H9 (cell line): ENCODE data around the gene CHN1. TPM values are rescaled to one million over a fixed set of nuclear protein-coding genes. Genes with fewer than 3 reads are reported as not detected.

Experiments
- DNase-seq: peaks from one replicate; pipeline ENCODE4 v3.0.0-alpha.2; 2017
- H2AFZ ChIP-seq: one replicate; pipeline ENCODE4 v1.6.1; 2013; ENCODE audit warnings: mild to moderate bottlenecking, low read length, control low read depth, moderate library complexity
- H2AK5ac ChIP-seq: 2 replicates; pipeline ENCODE4 v1.6.1; 2013; ENCODE audit warnings: low read length, control low read depth, mixed read lengths; ENCODE audit not compliant: insufficient read length
- H2BK120ac ChIP-seq: one replicate; pipeline ENCODE4 v1.6.1; 2013; ENCODE audit warnings: low read depth, mild to moderate bottlenecking, low read length, control low read depth, inconsistent platforms; ENCODE audit not compliant: poor library complexity, severe bottlenecking
- H2BK12ac ChIP-seq: 2 replicates; pipeline ENCODE4 v1.6.1; 2013; ENCODE audit warnings: low read length, control low read depth, mixed read lengths, low read depth; ENCODE audit not compliant: insufficient read length
- H2BK15ac ChIP-seq: 2 replicates; pipeline ENCODE4 v1.6.1; 2013; ENCODE audit warnings: low read depth, low read length, control low read depth
- H2BK20ac ChIP-seq: one replicate; pipeline ENCODE4 v1.6.1; 2013; ENCODE audit warnings: low read depth, mild to moderate bottlenecking, low read length, control low read depth, inconsistent platforms; ENCODE audit not compliant: poor library complexity, severe bottlenecking
- H2BK5ac ChIP-seq: 2 replicates; pipeline ENCODE4 v1.6.1; 2013; ENCODE audit warnings: low read length, control low read depth, mixed read lengths; ENCODE audit not compliant: insufficient read length
- H3K14ac ChIP-seq: 2 replicates; pipeline ENCODE4 v1.6.1; 2013; ENCODE audit warnings: low read length, control low read depth; ENCODE audit not compliant: insufficient read depth
- H3K18ac ChIP-seq: 2 replicates; pipeline ENCODE4 v1.6.1; 2013; ENCODE audit warnings: low read depth, mild to moderate bottlenecking, mixed read lengths, low read length, control low read depth; ENCODE audit not compliant: insufficient read length
- H3K23ac ChIP-seq: 2 replicates; pipeline ENCODE4 v1.6.1; 2013; ENCODE audit warnings: low read length, control low read depth, mixed read lengths, low read depth; ENCODE audit not compliant: insufficient read length
- H3K23me2 ChIP-seq: 2 replicates; pipeline ENCODE4 v1.6.1; 2013; ENCODE audit warnings: low read depth, mild to moderate bottlenecking, mixed read lengths, low read length, control low read depth; ENCODE audit not compliant: insufficient read length, poor library complexity, severe bottlenecking
- H3K27ac ChIP-seq: 2 replicates; pipeline ENCODE4 v1.5.1; 2013; ENCODE audit warnings: low read length, control low read depth, mixed read lengths, low read depth; ENCODE audit not compliant: insufficient read length
- H3K27me3 ChIP-seq: 2 replicates; pipeline ENCODE4 v1.6.1; 2013; ENCODE audit warnings: low read length, control low read depth, inconsistent platforms; ENCODE audit not compliant: insufficient read depth
- H3K4ac ChIP-seq: 2 replicates; pipeline ENCODE4 v1.6.1; 2013; ENCODE audit warnings: low read depth, mild to moderate bottlenecking, control low read depth, inconsistent platforms, low read length, moderate library complexity
- H3K4me1 ChIP-seq: 2 replicates; pipeline ENCODE4 v1.6.1; 2013; ENCODE audit warnings: low read length, control low read depth, inconsistent platforms; ENCODE audit not compliant: insufficient read depth
- H3K4me2 ChIP-seq: 2 replicates; pipeline ENCODE4 v1.6.1; 2013; ENCODE audit warnings: low read length, control low read depth, mixed read lengths; ENCODE audit not compliant: insufficient read length, insufficient read depth
- H3K56ac ChIP-seq: 2 replicates; pipeline ENCODE4 v1.6.1; 2013; ENCODE audit warnings: low read depth, mild to moderate bottlenecking, mixed read lengths, low read length, control low read depth; ENCODE audit not compliant: insufficient read length
- H3K79me1 ChIP-seq: 2 replicates; pipeline ENCODE4 v1.6.1; 2013; ENCODE audit warnings: low read depth, mild to moderate bottlenecking, moderate library complexity, low read length, control low read depth, inconsistent platforms; ENCODE audit not compliant: insufficient read depth, poor library complexity, severe bottlenecking
- H3K79me2 ChIP-seq: 2 replicates; pipeline ENCODE4 v1.6.1; 2013; ENCODE audit warnings: low read length, control low read depth, inconsistent platforms; ENCODE audit not compliant: insufficient read depth
- H3K9ac ChIP-seq: 2 replicates; pipeline ENCODE4 v1.6.1; 2013; ENCODE audit warnings: low read length, control low read depth, mixed read lengths; ENCODE audit not compliant: insufficient read length; ENCODE audit errors: extremely low read depth
- H3K9me3 ChIP-seq: one replicate; pipeline ENCODE4 v1.6.1; 2013; ENCODE audit warnings: low read depth, low read length, inconsistent platforms; ENCODE audit not compliant: control insufficient read depth
- H3T11ph ChIP-seq: one replicate; pipeline ENCODE4 v1.6.1; 2013; ENCODE audit warnings: mild to moderate bottlenecking, low read length, control low read depth, inconsistent platforms
- H4K20me1 ChIP-seq: one replicate; pipeline ENCODE4 v1.6.1; 2013; ENCODE audit not compliant: control insufficient read depth, insufficient read length, insufficient read depth
- H4K5ac ChIP-seq: 2 replicates; pipeline ENCODE4 v1.6.1; 2013; ENCODE audit warnings: low read depth, mild to moderate bottlenecking, mixed read lengths, low read length, control low read depth; ENCODE audit not compliant: insufficient read length
- H4K8ac ChIP-seq: replicated peaks from 2 replicates; pipeline ENCODE4 v1.6.1; 2013; ENCODE audit warnings: low read length, control low read depth, mixed read lengths, low read depth; ENCODE audit not compliant: insufficient read length
- H4K91ac ChIP-seq: 2 replicates; pipeline ENCODE4 v1.6.1; 2013; ENCODE audit warnings: low read depth, mild to moderate bottlenecking, moderate library complexity, mixed read lengths, low read length, control low read depth; ENCODE audit not compliant: insufficient read length
- H3K27ac Mint-ChIP-seq, 3 experiments: 2 replicates in 2 of 3; 3 replicates in 1 of 3; pipeline ENCODE4 v1.8.0; 2020 to 2021; ENCODE audit warnings: mixed read lengths in 3 of 3, mild to moderate bottlenecking in 1 of 3, moderate library complexity in 1 of 3
- H3K27me3 Mint-ChIP-seq: 2 replicates; pipeline ENCODE4 v1.8.0; 2021; ENCODE audit warnings: low read depth, mild to moderate bottlenecking, moderate library complexity, mixed read lengths
- H3K36me3 Mint-ChIP-seq, 3 experiments: 2 replicates in 2 of 3; 3 replicates in 1 of 3; pipeline ENCODE4 v1.8.0; 2020 to 2021; ENCODE audit warnings: low read depth in 3 of 3, mixed read lengths in 3 of 3; ENCODE audit not compliant: insufficient read depth in 1 of 3
- H3K4me1 Mint-ChIP-seq, 2 experiments: 2 replicates each; pipeline ENCODE4 v1.8.0; 2020; ENCODE audit warnings: mixed read lengths in 2 of 2
- H3K4me3 Mint-ChIP-seq, 2 experiments: 2 replicates in 1 of 2; 3 replicates in 1 of 2; pipeline ENCODE4 v1.8.0; 2020 to 2021; ENCODE audit warnings: mild to moderate bottlenecking in 2 of 2, mixed read lengths in 2 of 2, moderate library complexity in 1 of 2
- H3K9me3 Mint-ChIP-seq, 2 experiments: 2 replicates in 1 of 2; 3 replicates in 1 of 2; pipeline ENCODE4 v1.8.0; 2020; ENCODE audit warnings: mild to moderate bottlenecking in 2 of 2, mixed read lengths in 2 of 2, moderate library complexity in 1 of 2
- WGBS: extraction: QIAGEN DNeasy Blood & Tissue Kit; methylation state at CpG from one replicate; pipeline ENCODE4 v1.1.7; 2013; ENCODE audit warnings: missing lambda C conversion rate, low lambda C conversion rate, mixed read lengths; ENCODE audit not compliant: insufficient read length; ENCODE audit errors: extremely low coverage; 5-methylcytosine and 5-hydroxymethylcytosine counted together
- total RNA-seq: library from RNA; stranded (reverse); gene quantifications from 2 replicates; pipeline ENCODE4 v1.2.1, GENCODE V29; 2021
- TF ChIP-seq, protein P1 (sequence below): fragments of 200-600 bp; sonication (generic); conservative IDR thresholded peaks from 3 replicates; pipeline ENCODE4 v1.8.0; 2021; ENCODE audit warnings: antibody characterized with exemption, mild to moderate bottlenecking

Gene CHN1
- total RNA-seq, 1 experiment from 2014 or later, result 33.9 TPM

DNA sequence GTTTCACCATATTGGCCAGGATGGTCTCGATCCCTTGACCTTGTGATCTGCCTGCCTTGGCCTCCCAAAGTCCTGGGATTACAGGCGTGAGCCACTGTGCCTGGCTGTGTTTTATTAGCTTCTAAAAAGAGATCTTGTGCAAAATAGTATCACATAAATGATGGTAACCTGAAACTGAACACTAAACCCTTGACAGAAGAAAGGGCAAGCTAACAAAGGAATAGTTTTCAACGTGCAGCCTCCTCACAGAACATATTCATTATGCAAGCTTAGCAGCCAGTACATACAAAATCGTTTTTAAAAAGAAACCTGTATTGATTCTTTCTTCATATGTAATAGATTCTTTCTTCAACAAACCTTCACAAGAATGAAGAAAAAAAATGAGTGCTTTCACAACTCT is 20.6 kb downstream of the CHN1 start:
- Mint-ChIP-seq H3K27me3 (no peaks in the 10 kb centered on the region), H3K27ac (peak overlapping the region; percentile 1 to 87 (median 24); a peak in 5 of 7 replicates), H3K4me3 (no peak overlapping the region), H3K36me3 (peaks cover 0 to 10% (median 1%) of the 10 kb centered on the region in 3 experiments; a peak in 4 of 7 replicates), H3K9me3 (no peaks in the 10 kb centered on the region), H3K4me1 (peaks cover 21 to 26% of the 10 kb centered on the region in 2 experiments)
- Histone ChIP-seq H3K79me2 (peaks cover 3% of the 10 kb centered on the region; the same call in 1 of the 2 replicates), H2BK5ac (no peak overlapping the region), H3K4me1 (no peaks in the 10 kb centered on the region), H2BK20ac (no peak overlapping the region), H2BK15ac (no peak overlapping the region), H4K91ac (no peak overlapping the region), H2AFZ (no peak overlapping the region), H3K9ac (no peak overlapping the region), H3K79me1 (no peaks in the 10 kb centered on the region), H4K20me1 (no peaks in the 10 kb centered on the region), H3K27ac (no peak overlapping the region), H2BK120ac (no peak overlapping the region), H3K14ac (no peak overlapping the region), H3T11ph (no peak overlapping the region), H3K27me3 (no peaks in the 10 kb centered on the region), H2AK5ac (no peak overlapping the region), H3K23ac (no peak overlapping the region), H3K23me2 (no peaks in the 10 kb centered on the region), H3K4ac (no peak overlapping the region), H4K5ac (no peak overlapping the region), H3K4me2 (no peak overlapping the region), H3K56ac (no peak overlapping the region), H4K8ac (no peak overlapping the region), H2BK12ac (no peak overlapping the region), H3K9me3 (no peaks in the 10 kb centered on the region), H3K18ac (no peak overlapping the region)
- WGBS, result no CpG with 5 or more reads among the region's 4 CpGs
- DNase-seq, result no peak
- TF ChIP-seq, protein P1, sequence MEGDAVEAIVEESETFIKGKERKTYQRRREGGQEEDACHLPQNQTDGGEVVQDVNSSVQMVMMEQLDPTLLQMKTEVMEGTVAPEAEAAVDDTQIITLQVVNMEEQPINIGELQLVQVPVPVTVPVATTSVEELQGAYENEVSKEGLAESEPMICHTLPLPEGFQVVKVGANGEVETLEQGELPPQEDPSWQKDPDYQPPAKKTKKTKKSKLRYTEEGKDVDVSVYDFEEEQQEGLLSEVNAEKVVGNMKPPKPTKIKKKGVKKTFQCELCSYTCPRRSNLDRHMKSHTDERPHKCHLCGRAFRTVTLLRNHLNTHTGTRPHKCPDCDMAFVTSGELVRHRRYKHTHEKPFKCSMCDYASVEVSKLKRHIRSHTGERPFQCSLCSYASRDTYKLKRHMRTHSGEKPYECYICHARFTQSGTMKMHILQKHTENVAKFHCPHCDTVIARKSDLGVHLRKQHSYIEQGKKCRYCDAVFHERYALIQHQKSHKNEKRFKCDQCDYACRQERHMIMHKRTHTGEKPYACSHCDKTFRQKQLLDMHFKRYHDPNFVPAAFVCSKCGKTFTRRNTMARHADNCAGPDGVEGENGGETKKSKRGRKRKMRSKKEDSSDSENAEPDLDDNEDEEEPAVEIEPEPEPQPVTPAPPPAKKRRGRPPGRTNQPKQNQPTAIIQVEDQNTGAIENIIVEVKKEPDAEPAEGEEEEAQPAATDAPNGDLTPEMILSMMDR, result no peak
